Measurements from ENCODE around the gene DHDH. TPM values are rescaled to one million over a fixed set of nuclear protein-coding genes. Genes with fewer than 3 reads are reported as not detected.

DHDH gene
- 0.18 TPM in 1 of 2 replicates, not detected in the other for total RNA-seq

GRCh38 chr19:48933382-48933932, at the start of gene DHDH:
DHDH (plus strand) TSS chr19:48933699; CDS start chr19:48933722, 23 bp downstream.

GRCh38 chr19:48899781-48900476, 33.6 kb upstream of the DHDH start, which contains the start of gene NUCB1:
NUCB1 (plus strand) TSS chr19:48900312; CDS start chr19:48900797, 485 bp downstream.

GRCh38 chr19:48954595-48955307, 21.3 kb downstream of the DHDH start, which contains the start of gene BAX:
BAX (plus strand) TSS chr19:48954875; CDS start chr19:48954929, 54 bp downstream.

GRCh38 chr19:48965040-48965805, 31.7 kb downstream of the DHDH start, which contains the start of gene FTL:
FTL (plus strand) TSS chr19:48965309; CDS start chr19:48965508, 199 bp downstream.

GRCh38 chr19:48993175-48994034, 59.9 kb downstream of the DHDH start, which contains the start of the genes GYS1 and RUVBL2:
GYS1 (minus strand) TSS chr19:48993309; CDS start chr19:48993112, 197 bp downstream.
RUVBL2 (plus strand) TSS chr19:48993887; CDS start chr19:48993912, 25 bp downstream.

Other genes with a start within 250 kb of the DHDH start
- not detected in 2 replicates for gene FUT2, start 237.7 kb upstream of the DHDH start, total RNA-seq
- gene MAMSTR, start 214.0 kb upstream of the DHDH start, total RNA-seq: 0.09 and 0.38 TPM in 2 replicates
- gene RASIP1, start 193.1 kb upstream of the DHDH start, total RNA-seq: 54.5 and 70.3 TPM in 2 replicates
- gene IZUMO1, start 186.8 kb upstream of the DHDH start, total RNA-seq: 0.27 and 0.38 TPM in 2 replicates
- gene FUT1, start 181.1 kb upstream of the DHDH start, total RNA-seq: 4.5 and 6.9 TPM in 2 replicates
- gene FGF21, start 178.2 kb upstream of the DHDH start, total RNA-seq: not detected in 2 replicates
- gene BCAT2, start 122.7 kb upstream of the DHDH start, total RNA-seq: 36.6 and 36.9 TPM in 2 replicates
- 4.6 and 4.9 TPM in 2 replicates for gene HSD17B14, start 97.2 kb upstream of the DHDH start, total RNA-seq
- 1.2 and 3.2 TPM in 2 replicates for gene PLEKHA4, start 65.1 kb upstream of the DHDH start, total RNA-seq
- 29.1 and 32.7 TPM in 2 replicates for gene PPP1R15A, start 61.3 kb upstream of the DHDH start, total RNA-seq
- gene TULP2, start 35.0 kb upstream of the DHDH start, total RNA-seq: not detected in 2 replicates
- 112 and 148 TPM in 2 replicates for gene NUCB1, start 33.4 kb upstream of the DHDH start, total RNA-seq
- 143 and 157 TPM in 2 replicates for gene BAX, start 21.2 kb downstream of the DHDH start, total RNA-seq
- 714 and 907 TPM in 2 replicates for gene FTL, start 31.6 kb downstream of the DHDH start, total RNA-seq
- 27.3 and 31.8 TPM in 2 replicates for gene GYS1, start 59.6 kb downstream of the DHDH start, total RNA-seq
- 261 and 328 TPM in 2 replicates for gene RUVBL2, start 60.2 kb downstream of the DHDH start, total RNA-seq
- 0.19 TPM in 1 of 2 replicates, not detected in the other for gene LHB, start 83.4 kb downstream of the DHDH start, total RNA-seq
- not detected in 2 replicates for gene CGB3, start 90.6 kb downstream of the DHDH start, total RNA-seq
- 0.19 TPM in 1 of 2 replicates, not detected in the other for gene CGB2, start 98.2 kb downstream of the DHDH start, total RNA-seq
- not detected in 2 replicates for gene CGB1, start 103.2 kb downstream of the DHDH start, total RNA-seq
- not detected in 2 replicates for gene CGB5, start 110.1 kb downstream of the DHDH start, total RNA-seq
- gene CGB8, start 115.4 kb downstream of the DHDH start, total RNA-seq: not detected in 2 replicates
- 0.09 TPM in 2 replicates for gene CGB7, start 124.0 kb downstream of the DHDH start, total RNA-seq
- gene NTF4, start 131.1 kb downstream of the DHDH start, total RNA-seq: not detected in 2 replicates
- gene KCNA7, start 139.0 kb downstream of the DHDH start, total RNA-seq: not detected in 2 replicates
- gene SNRNP70, start 151.8 kb downstream of the DHDH start, total RNA-seq: 181 and 227 TPM in 2 replicates
- gene LIN7B, start 180.7 kb downstream of the DHDH start, total RNA-seq: 2.1 and 4.7 TPM in 2 replicates
- 0.28 and 0.63 TPM in 2 replicates for gene C19orf73, start 185.4 kb downstream of the DHDH start, total RNA-seq
- gene PPFIA3, start 185.8 kb downstream of the DHDH start, total RNA-seq: 3.2 and 4.2 TPM in 2 replicates
- gene HRC, start 221.7 kb downstream of the DHDH start, total RNA-seq: not detected in 2 replicates
- gene TRPM4, start 224.1 kb downstream of the DHDH start, total RNA-seq: 15.0 and 17.3 TPM in 2 replicates

Measured in endothelial cell of coronary artery (primary cell).